HG03571 (cell line): ENCODE data around the gene GALNT11.

ENCODE experiments used
- ATAC-seq: cut with Tn5 transposase; IDR thresholded peaks from one replicate; pipeline ENCODE4 v1.9.1; 2021; ENCODE audit not compliant: unreplicated experiment

The GALNT11 gene

DNA sequence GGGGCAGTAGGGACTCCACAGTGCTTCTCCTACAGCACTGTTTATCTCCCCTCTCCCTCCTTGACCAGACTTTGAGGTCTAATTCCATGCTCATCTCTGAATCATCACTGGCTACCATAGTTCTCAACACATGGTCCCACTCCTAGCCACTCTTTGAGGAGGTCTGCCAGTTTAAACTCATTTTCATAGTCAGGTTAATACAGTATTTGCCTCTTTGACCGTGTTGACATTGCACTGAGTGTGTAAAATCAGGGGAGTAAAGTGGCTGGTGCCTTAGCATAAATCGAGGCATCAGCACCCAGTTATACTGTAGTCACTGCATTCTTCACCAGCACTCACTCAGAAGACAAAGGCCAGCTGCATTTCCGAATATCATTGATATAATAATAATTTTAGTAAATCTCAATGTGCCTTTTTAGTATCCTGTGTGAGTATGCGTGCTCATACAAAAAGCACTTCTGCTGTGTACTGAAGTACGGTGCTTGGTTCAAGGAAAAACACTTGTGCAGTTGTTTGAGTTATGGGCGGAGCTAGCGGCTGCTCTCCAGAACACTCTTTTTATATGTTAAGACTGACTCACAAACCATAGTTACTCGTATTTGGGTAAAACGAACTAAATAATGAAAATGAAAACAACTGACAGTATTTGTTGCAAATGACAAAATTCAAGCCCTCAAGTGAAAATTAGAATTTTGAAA, 89.7 kb downstream of the GALNT11 start:
- ATAC-seq, result no peak

DNA sequence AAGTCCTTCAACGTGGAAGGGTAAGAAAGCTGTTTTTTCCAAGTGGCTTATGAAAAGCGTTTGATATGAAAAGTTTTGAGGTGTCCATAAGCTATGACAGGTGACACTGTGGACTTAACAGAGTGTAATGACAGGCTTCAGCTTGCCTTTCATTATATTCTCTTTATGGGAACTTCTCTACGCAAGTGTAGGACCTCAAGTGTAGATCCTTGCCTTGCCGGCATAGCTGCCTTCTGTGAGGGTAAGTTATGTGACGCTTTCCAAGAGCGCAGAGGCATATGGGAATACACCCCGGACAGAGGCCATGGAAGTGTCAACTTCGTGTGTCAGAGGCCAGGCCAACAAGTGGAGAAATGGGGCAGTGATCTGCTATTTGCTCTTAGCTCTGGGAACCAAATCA, 91.9 kb downstream of the GALNT11 start:
- no peak for ATAC-seq

DNA sequence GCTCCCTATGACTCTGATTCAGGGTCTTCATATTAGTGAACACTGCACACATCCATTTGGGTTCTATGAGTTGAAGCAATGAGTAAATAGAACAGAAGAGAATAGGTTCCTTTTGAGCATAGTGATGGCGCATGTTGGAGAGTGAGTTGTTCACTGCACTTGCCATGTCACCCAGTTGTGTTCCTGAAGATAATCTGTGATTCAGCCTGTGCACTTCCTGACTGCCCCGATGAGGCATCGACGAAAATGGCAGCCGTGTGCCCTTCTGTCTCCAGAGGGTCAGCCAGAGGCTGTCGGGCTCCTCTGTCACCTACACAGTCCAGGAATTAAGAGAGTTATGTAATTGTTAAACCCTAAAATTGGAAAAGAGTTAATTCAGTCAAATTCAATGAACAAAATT, 94.7 kb downstream of the GALNT11 start:
- ATAC-seq, result no peak

DNA sequence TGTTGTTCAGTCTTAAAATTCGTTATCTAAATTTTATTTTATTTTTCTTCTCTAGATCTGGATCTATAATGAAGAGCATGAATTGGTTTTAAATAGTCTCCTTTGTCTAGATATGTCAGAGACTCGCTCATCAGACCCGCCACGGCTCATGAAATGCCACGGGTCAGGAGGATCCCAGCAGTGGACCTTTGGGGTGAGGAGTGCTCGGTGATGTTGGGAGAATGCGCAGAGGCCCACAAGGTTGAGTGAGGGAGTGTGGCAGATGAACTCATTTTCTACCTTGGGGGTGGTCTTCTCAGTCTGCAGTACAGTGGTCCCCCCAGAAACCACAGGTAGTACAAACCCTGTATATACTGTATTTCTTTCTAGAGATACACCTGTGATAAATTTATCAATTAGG, 95.3 kb downstream of the GALNT11 start:
- ATAC-seq, result no peak

DNA sequence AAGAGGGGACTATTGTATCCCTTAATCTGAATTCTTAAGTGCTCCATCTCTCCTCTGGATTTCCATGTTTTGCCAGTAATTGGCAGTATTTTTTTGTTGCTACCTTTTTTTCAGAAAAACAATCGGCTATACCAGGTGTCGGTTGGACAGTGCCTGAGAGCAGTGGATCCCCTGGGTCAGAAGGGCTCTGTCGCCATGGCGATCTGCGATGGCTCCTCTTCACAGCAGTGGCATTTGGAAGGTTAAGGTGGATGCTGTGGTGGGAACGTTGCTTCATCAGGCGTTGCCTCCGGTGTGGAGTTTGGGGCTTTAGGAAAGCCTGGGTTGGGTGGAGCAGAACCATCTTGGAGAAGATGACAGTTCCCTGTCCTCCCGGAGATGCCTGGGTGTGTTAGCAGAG, 96.0 kb downstream of the GALNT11 start:
- ATAC-seq, result no peak

DNA sequence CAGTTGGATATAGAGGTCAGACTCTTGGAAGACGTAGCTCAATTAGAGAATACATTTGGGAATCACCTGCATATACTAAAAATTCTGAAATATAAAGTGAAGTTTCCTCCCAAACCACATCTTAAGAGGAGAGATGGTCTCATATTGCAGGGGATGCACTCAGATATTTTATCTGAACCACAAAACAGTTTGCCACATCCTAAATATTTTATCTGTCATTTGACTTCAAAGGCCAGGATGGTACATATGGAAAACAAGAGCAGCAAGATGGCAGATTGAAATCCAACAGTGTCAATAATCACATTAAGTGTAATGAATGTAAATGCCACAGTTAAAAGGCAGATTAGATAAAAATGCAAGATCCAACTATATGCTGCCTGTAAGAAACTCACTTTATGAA, 97.1 kb downstream of the GALNT11 start:
- ATAC-seq, result no peak

DNA sequence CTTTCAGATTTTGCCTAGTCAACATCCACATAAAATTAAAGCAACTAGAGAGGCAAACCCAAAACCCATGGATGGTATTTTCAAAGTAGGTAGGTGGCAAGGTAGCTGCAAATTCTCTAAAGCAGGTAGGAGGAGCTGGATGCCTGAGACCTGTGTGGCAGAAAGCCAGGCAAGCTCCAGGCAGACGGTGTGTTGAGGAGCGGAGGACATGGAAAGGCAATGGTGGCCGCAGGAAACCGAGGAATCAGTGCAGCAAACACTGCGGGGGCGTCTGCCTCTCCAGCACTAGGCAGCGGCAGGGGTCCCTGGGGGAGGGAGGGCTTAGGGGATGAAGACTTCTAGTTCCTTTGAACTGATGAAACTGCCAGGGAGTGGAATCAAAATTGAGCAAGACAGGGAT, 101.3 kb downstream of the GALNT11 start:
- ATAC-seq, result no peak

DNA sequence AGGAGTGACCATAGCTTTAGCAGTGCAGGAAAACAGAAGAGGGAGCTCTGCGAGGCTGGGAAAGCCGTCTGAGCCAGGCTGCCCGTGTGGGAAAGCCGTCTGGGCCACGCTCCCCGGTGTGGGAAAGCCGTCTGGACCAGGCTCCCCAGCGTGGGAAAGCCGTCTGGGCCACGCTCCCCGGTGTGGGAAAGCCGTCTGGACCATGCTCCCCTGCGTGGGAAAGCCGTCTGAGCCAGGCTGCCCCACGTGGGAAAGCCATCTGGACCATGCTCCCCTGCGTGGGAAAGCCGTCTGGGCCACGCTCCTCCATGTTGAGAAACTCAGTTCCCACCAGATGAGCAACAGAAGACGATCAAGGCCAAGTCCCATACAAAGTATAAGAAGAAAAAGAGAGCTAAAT, 101.8 kb downstream of the GALNT11 start:
- ATAC-seq, result no peak

DNA sequence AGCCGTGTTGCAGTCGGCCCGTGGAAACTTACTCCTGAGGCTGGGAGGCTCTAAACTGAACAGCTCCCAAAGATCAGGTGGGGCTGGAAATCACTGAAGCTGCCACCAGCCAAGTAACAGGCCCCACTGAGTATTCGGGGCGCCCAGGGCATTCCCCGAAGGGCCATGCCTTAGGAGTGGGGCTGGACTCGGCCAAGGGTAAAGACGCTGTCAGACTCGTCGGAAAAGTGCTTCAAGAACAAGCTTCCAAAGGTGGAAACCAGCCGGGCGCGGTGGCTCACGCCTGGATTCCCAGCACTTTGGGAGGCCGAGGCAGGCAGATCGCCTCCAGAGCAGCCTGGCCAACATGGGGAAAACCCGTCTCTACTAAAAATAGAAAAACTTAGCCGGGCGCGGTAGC, 102.8 kb downstream of the GALNT11 start:
- no peak for ATAC-seq

DNA sequence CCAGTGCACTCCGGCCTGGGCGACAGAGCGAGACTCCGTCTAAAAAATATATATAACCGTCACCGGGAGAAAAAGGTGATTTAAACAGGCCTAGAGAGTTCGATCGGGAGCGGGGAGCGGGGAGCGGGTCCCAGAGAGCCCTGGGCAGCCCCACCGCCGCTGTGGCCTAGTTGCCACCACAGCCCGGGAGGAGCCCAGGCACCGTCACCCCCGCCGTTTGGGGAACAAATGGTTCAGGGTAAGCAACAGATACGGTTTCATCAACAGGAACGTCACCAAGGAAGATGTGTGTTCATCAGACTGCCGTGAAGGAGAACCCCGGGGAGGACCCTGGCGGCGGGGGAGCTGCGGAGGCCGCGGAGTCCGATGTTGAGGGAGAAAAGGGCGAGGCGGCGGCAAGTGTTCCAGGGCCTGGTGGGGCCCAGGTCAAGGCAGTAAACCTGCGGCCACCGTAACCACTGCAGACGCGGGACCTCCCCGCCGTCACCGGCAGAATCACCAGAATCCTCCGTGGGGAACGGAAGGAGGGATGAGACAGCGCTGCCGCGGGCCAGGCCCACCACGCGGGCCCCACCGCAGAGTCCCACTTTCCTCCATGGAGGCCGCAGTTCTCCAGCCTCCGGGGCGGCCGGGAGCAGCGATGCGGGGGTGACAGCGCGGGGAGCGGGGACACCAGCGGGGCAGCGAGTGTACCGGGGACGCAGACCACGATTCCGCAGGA, 103.4 kb downstream of the GALNT11 start:
- no peak for ATAC-seq

DNA sequence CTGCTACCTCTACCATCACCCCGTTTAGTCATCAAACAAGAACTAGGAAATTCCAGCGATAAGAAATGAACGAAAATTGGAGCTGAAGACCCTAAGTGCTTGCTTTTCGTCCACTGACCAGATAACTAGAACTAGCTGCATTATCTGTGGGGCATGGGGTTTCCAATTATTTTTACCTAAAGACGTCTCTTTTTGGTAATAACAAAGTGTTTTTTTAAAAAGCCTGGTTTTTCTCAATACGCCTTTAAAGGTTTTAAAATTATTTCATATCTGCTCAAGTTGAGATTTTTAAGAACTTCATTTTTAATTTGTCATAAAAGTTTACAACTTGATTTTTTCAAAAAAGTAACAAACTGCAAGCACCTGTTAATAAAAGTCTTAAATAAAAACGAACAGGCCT, 104.2 kb downstream of the GALNT11 start:
- no peak for ATAC-seq

DNA sequence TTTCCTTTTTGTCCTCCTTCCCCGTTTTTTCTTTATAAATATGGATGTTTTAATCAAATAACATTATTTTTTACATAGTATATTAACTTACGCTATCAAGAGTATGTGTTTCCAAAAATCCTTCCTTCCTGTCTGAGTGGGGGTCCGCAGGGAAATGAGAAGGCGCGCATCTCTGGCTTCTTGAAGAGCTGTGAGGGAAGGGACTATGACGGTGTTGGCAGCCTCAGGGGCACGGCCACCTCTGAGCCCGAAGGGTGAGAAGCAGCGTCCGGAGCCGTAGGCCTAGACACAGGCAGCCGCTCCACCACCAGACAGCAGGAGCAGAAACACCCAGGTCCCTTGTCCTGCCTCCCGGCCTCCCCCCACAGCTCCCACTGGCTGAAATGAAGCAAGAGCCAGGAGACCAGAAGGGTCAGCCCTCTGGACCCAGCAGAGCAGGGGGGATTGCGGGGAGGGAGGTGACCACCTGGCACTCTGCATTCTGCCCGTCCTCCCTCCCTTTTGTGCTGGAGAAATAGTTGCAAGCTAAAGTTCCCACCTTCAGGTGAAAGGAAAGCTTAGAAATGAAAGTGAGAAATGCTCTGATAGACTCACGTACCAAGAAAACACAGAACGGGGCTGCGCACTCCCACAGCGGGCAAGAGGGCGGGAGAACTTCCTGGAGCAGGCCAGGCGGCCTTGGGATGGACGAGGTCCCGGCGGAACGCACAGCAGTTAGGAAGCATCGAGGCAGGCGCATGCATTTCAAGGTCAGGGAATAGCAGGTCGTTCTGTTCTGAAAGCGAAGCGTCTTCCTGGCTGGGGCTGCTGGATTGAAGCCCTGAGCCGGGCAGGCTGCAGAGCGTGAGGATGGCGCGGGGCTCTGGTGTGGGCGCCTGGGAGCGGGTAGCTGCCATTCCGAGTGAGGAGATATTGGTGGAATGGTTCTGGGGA, 105.5 kb downstream of the GALNT11 start:
- ATAC-seq, result no peak

DNA sequence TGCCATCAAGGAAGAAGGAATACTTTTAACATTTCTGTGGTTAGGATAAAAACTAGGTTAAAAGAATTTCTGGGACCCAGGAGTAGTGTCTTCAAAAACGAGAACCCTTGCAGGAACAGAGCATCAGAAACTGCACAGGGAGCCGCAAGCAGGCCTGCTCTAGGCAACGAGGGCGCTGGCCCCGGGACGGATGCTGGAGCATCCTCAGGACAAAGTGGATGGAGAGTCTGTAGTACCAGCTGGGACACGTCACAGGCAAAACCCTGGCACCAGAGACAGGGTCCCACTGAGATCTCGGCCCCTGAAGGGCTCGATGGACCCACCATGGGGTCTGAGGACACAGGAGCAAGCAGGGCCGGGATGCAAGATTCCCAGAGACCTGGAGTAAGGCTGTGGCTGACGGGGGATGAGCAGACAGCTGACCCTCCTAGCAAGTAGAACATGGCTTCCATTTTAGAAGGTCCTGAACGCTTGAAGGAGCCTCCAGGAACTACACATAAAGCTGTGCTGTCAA, 106.6 kb downstream of the GALNT11 start:
- ATAC-seq, result no peak

DNA sequence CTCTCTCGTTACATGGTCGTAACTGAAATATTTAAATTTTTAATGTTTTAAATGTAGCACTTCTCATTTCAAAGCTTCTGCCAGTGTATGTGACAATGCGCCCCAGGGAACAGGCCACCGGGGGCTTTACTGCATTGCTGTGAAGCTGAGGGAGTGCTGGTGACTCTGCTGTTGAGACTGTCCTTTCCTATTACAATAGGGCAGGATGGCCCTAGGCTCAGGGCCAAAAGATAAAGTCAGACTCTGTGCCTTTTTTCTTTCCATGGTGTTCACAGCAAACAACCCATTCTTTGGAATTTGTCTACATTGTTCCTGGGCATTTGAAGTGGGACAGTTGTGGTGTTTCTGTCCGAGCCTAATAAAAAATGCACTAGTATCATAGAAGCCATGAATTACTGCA, 107.3 kb downstream of the GALNT11 start:
- ATAC-seq, result no peak

DNA sequence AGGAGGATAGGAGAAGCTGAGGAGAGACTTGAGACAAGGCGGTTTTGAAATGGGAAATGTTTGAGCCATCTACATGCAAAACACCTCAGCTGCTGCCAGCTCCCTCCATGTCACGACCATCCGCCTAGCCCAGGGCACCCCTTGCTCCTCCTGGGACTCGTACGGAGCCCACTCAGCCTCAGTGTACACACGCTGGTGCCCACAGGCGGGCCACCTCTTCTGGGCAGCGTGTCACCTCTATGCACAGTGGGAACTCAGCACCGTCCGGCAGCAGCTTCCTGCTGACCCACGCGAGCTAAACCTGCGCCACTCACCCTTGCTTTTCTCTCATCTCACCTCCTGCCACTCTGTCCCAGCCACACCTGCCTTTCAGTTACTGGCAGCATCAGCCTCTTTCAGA, 108.3 kb downstream of the GALNT11 start:
- no peak for ATAC-seq

DNA sequence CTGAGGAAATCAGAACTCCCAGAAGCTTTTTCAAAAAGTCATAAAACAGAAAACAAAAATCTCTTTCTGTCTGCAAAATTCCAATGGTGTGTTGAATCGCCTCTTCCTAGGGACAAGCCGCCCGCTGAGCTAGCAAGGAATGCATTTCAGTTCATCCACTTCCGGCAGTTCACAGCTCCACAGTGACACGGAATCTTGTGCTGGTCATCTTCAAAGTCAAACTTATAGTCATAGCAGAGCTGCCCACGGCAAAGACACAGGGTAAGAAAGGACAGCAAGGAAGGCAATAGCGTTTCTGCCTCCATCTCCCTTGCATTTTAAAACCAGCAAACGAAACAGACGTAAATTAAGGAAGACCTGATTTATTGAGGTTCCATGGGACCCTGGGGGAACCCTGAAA, 111.2 kb downstream of the GALNT11 start:
- ATAC-seq, result no peak

DNA sequence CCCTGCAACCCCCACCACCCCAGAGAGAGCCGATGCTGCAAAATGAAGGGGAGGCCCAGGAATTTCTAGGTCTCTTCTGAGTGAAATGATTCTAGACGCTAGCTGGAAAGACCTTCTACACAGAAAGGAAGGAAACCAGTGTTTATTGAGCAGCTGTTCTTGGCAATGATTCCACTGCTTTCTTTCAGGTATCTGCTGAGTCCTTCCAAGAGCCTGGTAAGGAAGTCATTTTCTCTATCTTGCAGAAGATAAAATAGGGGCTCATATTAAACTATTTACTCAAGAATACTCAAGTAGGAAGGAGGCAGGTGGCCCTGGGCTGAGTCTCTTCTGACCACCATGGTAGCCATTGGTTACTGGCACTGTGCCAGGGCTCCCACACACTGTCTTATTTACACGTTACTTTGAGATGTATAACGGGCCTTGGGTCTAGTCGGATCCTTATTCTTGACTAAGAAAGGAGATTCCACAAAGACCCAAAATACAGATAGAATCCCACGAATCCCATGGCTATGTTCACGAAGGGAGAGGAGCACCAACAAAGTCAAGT, 112.1 kb downstream of the GALNT11 start:
- ATAC-seq, result no peak

DNA sequence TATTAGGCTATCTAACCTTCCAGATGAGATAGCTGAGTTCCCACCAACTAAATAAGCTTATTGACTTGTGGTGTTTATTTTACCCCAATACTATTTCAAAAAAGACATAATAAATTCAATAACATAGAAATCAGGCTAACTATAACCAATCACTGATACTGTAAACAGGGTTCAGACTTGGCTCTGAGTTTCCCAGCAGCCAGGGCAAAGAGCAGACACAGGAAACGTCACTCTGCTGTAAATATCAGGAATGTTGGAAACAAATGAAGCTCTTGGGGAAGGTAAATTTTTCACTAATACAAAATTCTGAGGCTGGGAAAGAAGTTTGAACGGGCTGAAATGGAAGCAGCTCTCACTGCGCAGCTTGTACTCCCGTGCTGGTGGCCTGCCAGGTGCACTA, 114.6 kb downstream of the GALNT11 start:
- no peak for ATAC-seq

DNA sequence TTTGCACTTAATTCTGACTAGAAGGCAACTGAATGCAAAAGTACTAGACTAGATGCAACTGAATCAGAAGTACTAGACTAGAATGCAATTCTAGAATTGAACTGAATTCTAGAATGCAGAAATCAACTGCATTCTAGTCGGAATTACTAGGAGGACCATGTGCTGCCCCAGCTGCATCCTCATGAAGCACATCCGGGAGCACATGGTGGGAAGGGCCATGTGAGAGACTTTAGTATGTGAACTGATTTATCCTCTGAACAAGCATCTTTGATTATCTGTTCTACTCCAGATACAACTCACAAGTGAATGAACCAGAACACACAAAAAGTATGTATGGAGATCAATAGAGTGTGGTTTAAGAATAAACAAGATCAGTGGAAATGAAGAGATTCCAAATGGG, 115.1 kb downstream of the GALNT11 start:
- ATAC-seq, result no peak

DNA sequence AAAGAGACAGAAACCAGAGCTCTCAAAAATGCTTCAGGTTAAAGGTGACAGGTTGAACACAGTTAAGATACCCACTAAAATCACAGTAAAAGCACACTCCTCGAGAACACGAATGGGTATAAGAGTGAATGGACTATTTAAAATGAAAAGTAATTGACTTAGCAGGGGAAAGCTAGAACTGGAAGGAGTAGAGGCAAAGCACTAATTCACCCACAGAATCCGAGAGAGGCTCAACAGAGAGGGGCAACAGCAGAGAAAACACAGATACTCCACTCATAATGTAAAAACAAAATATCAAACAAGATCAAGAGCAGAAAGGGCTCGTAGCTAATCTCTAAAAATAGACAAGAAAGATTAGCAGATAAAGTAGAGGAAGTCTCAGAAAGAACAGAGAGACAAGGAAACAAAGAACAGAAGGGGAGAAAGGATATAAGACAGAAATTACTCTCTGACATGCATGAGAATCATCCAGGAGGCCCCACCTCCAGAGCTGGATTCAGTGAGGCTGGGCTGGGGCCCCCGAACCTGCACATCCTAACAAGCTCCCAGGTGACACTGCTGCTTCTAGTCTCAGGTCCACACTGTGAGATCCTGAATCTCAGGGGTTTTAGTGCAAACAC, 117.6 kb downstream of the GALNT11 start:
- no peak for ATAC-seq
